Loucy (cell line): ENCODE measurements around the gene CTNNA2.

Experiments
- H2AFZ ChIP-seq: fragments of 200-600 bp; sonication (generic); 2 replicates; pipeline ENCODE4 v1.6.0; 2016; ENCODE audit warnings: antibody characterized with exemption, mild to moderate bottlenecking, low read length, moderate library complexity
- H3F3A ChIP-seq: fragments of 200-600 bp; 2 replicates; pipeline ENCODE4 v1.6.0; 2016; ENCODE audit warnings: antibody characterized with exemption, low read depth, mild to moderate bottlenecking
- H3K27me3 ChIP-seq: fragments of 200-600 bp; sonication (generic); 2 replicates; pipeline ENCODE4 v1.6.1; 2014; ENCODE audit warnings: low read length, mild to moderate bottlenecking; ENCODE audit not compliant: insufficient read depth, poor library complexity, severe bottlenecking
- H3K36me3 ChIP-seq: fragments of 200-600 bp; sonication (generic); 2 replicates; pipeline ENCODE4 v1.6.1; 2016; ENCODE audit warnings: low read length; ENCODE audit not compliant: insufficient read depth
- H3K4me1 ChIP-seq: fragments of 200-600 bp; sonication (generic); 2 replicates; pipeline ENCODE4 v1.5.1; 2014; ENCODE audit warnings: low read length, mild to moderate bottlenecking; ENCODE audit not compliant: insufficient read depth, poor library complexity, severe bottlenecking
- H3K4me2 ChIP-seq: fragments of 200-600 bp; sonication (generic); 2 replicates; pipeline ENCODE4 v1.6.0; 2014; ENCODE audit warnings: antibody characterized with exemption, low read length, low read depth, mild to moderate bottlenecking; ENCODE audit not compliant: poor library complexity, severe bottlenecking
- H3K4me3 ChIP-seq: fragments of 200-600 bp; sonication (generic); 2 replicates; pipeline ENCODE4 v1.5.1; 2014; ENCODE audit warnings: low read length, mild to moderate bottlenecking, mixed read lengths; ENCODE audit not compliant: poor library complexity, severe bottlenecking
- H3K79me2 ChIP-seq: fragments of 200-600 bp; sonication (generic); 2 replicates; pipeline ENCODE4 v1.6.1; 2014; ENCODE audit warnings: low read length; ENCODE audit not compliant: insufficient read depth
- H3K9ac ChIP-seq: fragments of 200-600 bp; sonication (generic); 2 replicates; pipeline ENCODE4 v1.6.0; 2014; ENCODE audit warnings: mild to moderate bottlenecking, low read depth, low read length, moderate library complexity; ENCODE audit not compliant: poor library complexity, severe bottlenecking
- H3K9me2 ChIP-seq: fragments of 200-600 bp; sonication (generic); replicated peaks from 2 replicates; pipeline ENCODE4 v1.6.1; 2016; ENCODE audit warnings: low read depth, low read length, mixed read lengths
- H3K9me3 ChIP-seq: fragments of 200-600 bp; sonication (generic); 2 replicates; pipeline ENCODE4 v1.6.1; 2014; ENCODE audit warnings: mild to moderate bottlenecking, antibody characterized with exemption, low read length, low read depth; ENCODE audit not compliant: insufficient read depth
- H4K20me1 ChIP-seq: fragments of 200-600 bp; sonication (generic); 2 replicates; pipeline ENCODE4 v1.6.0; 2014; ENCODE audit warnings: antibody characterized with exemption, low read length, mild to moderate bottlenecking; ENCODE audit not compliant: insufficient read depth, poor library complexity, severe bottlenecking
- EZH2phosphoT487 ChIP-seq: fragments of 200-600 bp; IDR thresholded peaks from 2 replicates; pipeline ENCODE4 v1.6.1; 2018; ENCODE audit warnings: antibody characterized with exemption, mild to moderate bottlenecking, moderate library complexity, borderline replicate concordance
- TF ChIP-seq, protein P1 (sequence below): fragments of 200-600 bp; sonication (generic); conservative IDR thresholded peaks from 2 replicates; pipeline ENCODE4 v1.5.1; 2014; ENCODE audit warnings: mild to moderate bottlenecking, antibody characterized with exemption, low read length

Gene CTNNA2

DNA sequence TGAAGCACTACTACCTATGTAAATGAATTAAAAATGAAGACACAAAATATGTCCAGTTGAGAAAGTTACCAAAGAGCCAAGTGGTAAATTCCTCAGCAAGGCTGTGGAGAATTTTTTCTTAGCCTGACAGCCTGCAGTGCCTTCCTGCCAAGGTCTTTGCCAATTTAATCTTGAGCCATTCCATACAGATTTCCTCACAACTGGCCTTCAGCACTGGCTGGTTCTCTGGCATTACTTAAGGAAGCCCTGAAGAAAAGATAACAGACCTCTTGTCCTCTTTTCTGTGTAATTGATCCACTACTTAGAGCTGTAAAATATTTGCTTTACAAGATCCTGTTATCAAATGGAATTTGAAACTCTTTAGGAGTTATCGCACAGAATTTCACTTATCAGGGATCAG is 1125.9 kb downstream of the CTNNA2 start:
- H3K4me2 ChIP-seq: no peak overlapping the region
- no peak for TF ChIP-seq EZH2phosphoT487
- TF ChIP-seq, protein P1, sequence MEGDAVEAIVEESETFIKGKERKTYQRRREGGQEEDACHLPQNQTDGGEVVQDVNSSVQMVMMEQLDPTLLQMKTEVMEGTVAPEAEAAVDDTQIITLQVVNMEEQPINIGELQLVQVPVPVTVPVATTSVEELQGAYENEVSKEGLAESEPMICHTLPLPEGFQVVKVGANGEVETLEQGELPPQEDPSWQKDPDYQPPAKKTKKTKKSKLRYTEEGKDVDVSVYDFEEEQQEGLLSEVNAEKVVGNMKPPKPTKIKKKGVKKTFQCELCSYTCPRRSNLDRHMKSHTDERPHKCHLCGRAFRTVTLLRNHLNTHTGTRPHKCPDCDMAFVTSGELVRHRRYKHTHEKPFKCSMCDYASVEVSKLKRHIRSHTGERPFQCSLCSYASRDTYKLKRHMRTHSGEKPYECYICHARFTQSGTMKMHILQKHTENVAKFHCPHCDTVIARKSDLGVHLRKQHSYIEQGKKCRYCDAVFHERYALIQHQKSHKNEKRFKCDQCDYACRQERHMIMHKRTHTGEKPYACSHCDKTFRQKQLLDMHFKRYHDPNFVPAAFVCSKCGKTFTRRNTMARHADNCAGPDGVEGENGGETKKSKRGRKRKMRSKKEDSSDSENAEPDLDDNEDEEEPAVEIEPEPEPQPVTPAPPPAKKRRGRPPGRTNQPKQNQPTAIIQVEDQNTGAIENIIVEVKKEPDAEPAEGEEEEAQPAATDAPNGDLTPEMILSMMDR: no peak
- H3K4me3 ChIP-seq: no peak overlapping the region
- no peaks in the 10 kb centered on the region for H3K9me2 ChIP-seq
- no peak overlapping the region for H2AFZ ChIP-seq
- H3K79me2 ChIP-seq: no peaks in the 10 kb centered on the region
- no peaks in the 10 kb centered on the region for H3K4me1 ChIP-seq
- no peaks in the 10 kb centered on the region for H3K36me3 ChIP-seq
- no peaks in the 10 kb centered on the region for H3K27me3 ChIP-seq
- no peak overlapping the region for H3K9ac ChIP-seq
- H3K9me3 ChIP-seq: no peaks in the 10 kb centered on the region
- no peaks in the 10 kb centered on the region for H3F3A ChIP-seq
- no peaks in the 10 kb centered on the region for H4K20me1 ChIP-seq

DNA sequence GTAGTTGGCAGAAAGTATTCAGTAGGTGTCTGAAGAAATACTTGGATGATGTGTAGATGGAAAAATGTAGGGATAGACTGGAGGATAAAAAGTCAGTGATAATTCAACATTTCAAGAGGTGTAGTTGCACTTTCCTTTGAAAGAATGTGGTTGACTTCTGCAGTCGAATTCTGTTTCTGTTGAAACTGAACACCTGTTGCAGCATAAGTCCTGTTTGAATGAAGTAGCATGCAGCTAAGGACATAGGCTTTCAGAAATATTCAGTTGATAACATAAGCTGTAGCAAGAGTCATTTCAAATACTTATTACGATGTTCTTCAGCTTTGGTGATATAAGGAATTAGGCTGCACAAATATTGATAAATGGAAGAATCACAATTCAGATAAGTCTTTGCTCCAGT is 1129.6 kb downstream of the CTNNA2 start:
- no peaks in the 10 kb centered on the region for H3F3A ChIP-seq
- H2AFZ ChIP-seq: no peak overlapping the region
- H3K4me2 ChIP-seq: no peak overlapping the region
- H4K20me1 ChIP-seq: no peaks in the 10 kb centered on the region
- H3K4me1 ChIP-seq: no peaks in the 10 kb centered on the region
- no peaks in the 10 kb centered on the region for H3K36me3 ChIP-seq
- no peaks in the 10 kb centered on the region for H3K27me3 ChIP-seq
- H3K79me2 ChIP-seq: no peaks in the 10 kb centered on the region
- no peak overlapping the region for H3K9ac ChIP-seq
- H3K9me3 ChIP-seq: no peaks in the 10 kb centered on the region
- no peaks in the 10 kb centered on the region for H3K9me2 ChIP-seq
- no peak overlapping the region for H3K4me3 ChIP-seq
- TF ChIP-seq EZH2phosphoT487: no peak
- TF ChIP-seq, protein P1: no peak

DNA sequence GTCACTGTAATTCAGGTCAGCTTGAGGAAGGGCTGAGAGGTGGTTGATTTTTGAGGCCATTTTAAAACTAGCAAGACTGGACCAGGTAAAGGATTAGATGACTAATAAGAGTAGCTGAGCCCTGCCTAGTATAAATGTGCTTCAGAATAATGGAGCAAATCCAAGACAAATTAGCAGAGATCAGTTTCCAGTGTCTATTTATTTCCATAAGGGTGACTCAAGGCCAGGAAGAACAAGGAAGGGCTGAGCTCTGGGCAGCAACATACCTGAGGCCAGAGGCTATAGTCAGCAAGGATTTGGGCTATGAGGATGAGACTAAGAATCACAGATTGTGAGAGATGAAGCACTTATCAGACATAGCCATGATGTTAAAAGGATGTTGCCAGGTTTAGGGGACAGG is 1130.7 kb downstream of the CTNNA2 start:
- Histone ChIP-seq H3K27me3 (no peaks in the 10 kb centered on the region), H4K20me1 (no peaks in the 10 kb centered on the region), H3K4me2 (no peak overlapping the region), H3K4me1 (no peaks in the 10 kb centered on the region), H3K4me3 (no peak overlapping the region), H3K9ac (no peak overlapping the region), H3F3A (no peaks in the 10 kb centered on the region), H3K9me3 (no peaks in the 10 kb centered on the region), H3K36me3 (no peaks in the 10 kb centered on the region), H3K79me2 (no peaks in the 10 kb centered on the region), H3K9me2 (no peaks in the 10 kb centered on the region), H2AFZ (no peak overlapping the region)
- TF ChIP-seq EZH2phosphoT487: no peak
- TF ChIP-seq, protein P1: no peak
